ENCODE results near the gene FOXP4. TPM values are rescaled to one million over a fixed set of nuclear protein-coding genes. Genes with fewer than 3 reads are reported as not detected.

Gene FOXP4
- total and polyA plus RNA-seq, 2 donors from 2014 or later: 14.0 to 33.2 TPM

GRCh38 chr6:41605649-41606048, 59.5 kb downstream of the FOXP4 start:
- intact Hi-C loops (cut with DNase I): no loop called here
- no peaks in the 10 kb centered on the region for H3K27me3 ChIP-seq (ENCODE audit: control insufficient read depth, insufficient read depth, low read length)
- H3K9ac ChIP-seq (ENCODE audit: low read length in 3 of 3): no peak overlapping the region
- H3K4me3 ChIP-seq (ENCODE audit: low read length in 3 of 3): no peak overlapping the region
- no peak overlapping the region for H3K27ac ChIP-seq (ENCODE audit: low read depth in 2 of 2, low read length in 2 of 2)
- TF ChIP-seq CTCF (IDR thresholded peaks at IDR 0.05; ENCODE audit: borderline replicate concordance, extremely low read depth, insufficient read depth): no peak
- H3K4me1 ChIP-seq (ENCODE audit: control insufficient read depth in 2 of 3, insufficient read depth in 2 of 3, low read depth in 1 of 3, low read length in 3 of 3): no peaks in the 10 kb centered on the region
- H3K36me3 ChIP-seq (ENCODE audit: control insufficient read depth in 2 of 3, insufficient read depth in 3 of 3, low read length in 3 of 3): no peaks in the 10 kb centered on the region
- no peaks in the 10 kb centered on the region for H3K9me3 ChIP-seq (ENCODE audit: control insufficient read depth in 2 of 3, insufficient read depth in 1 of 3, low read length in 3 of 3)
- FAIRE-seq: no peak
- no peak for DNase-seq

- no peak for TF ChIP-seq CTCF (IDR thresholded peaks at IDR 0.05; ENCODE audit: borderline replicate concordance, extremely low read depth, insufficient read depth)
- H3K9me3 ChIP-seq (ENCODE audit: control insufficient read depth in 2 of 3, insufficient read depth in 1 of 3, low read length in 3 of 3): no peaks in the 10 kb centered on the region
- H3K27me3 ChIP-seq (ENCODE audit: control insufficient read depth, insufficient read depth, low read length): no peaks in the 10 kb centered on the region
- no peaks in the 10 kb centered on the region for H3K4me1 ChIP-seq (ENCODE audit: control insufficient read depth in 2 of 3, insufficient read depth in 2 of 3, low read depth in 1 of 3, low read length in 3 of 3)
- no peaks in the 10 kb centered on the region for H3K36me3 ChIP-seq (ENCODE audit: control insufficient read depth in 2 of 3, insufficient read depth in 3 of 3, low read length in 3 of 3)
- DNase-seq (no peak), FAIRE-seq (no peak)
- H3K27ac ChIP-seq (ENCODE audit: low read depth in 2 of 2, low read length in 2 of 2): no peak overlapping the region
- intact Hi-C loops (cut with DNase I): no loop called here
- H3K9ac ChIP-seq (ENCODE audit: low read length in 3 of 3): no peak overlapping the region
- H3K4me3 ChIP-seq (ENCODE audit: low read length in 3 of 3): no peak overlapping the region
Measured at GRCh38 chr6:41607036-41607435, 60.9 kb downstream of the FOXP4 start.

- Histone ChIP-seq H3K9ac (ENCODE audit: low read length in 3 of 3) (no peak overlapping the region), H3K36me3 (ENCODE audit: control insufficient read depth in 2 of 3, insufficient read depth in 3 of 3, low read length in 3 of 3) (no peaks in the 10 kb centered on the region), H3K27ac (ENCODE audit: low read depth in 2 of 2, low read length in 2 of 2) (no peak overlapping the region), H3K27me3 (ENCODE audit: control insufficient read depth, insufficient read depth, low read length) (no peaks in the 10 kb centered on the region), H3K4me1 (ENCODE audit: control insufficient read depth in 2 of 3, insufficient read depth in 2 of 3, low read depth in 1 of 3, low read length in 3 of 3) (no peaks in the 10 kb centered on the region), H3K4me3 (ENCODE audit: low read length in 3 of 3) (no peak overlapping the region), H3K9me3 (ENCODE audit: control insufficient read depth in 2 of 3, insufficient read depth in 1 of 3, low read length in 3 of 3) (no peaks in the 10 kb centered on the region)
- intact Hi-C loops (cut with DNase I): no loop called here
- DNase-seq (no peak), FAIRE-seq (no peak)
- TF ChIP-seq CTCF (IDR thresholded peaks at IDR 0.05; ENCODE audit: borderline replicate concordance, extremely low read depth, insufficient read depth): no peak
Measured at GRCh38 chr6:41607736-41608135, 61.6 kb downstream of the FOXP4 start.

GRCh38 chr6:41608443-41609151, 62.4 kb downstream of the FOXP4 start:
- Histone ChIP-seq H3K4me1 (ENCODE audit: control insufficient read depth in 2 of 3, insufficient read depth in 2 of 3, low read depth in 1 of 3, low read length in 3 of 3) (no peaks in the 10 kb centered on the region), H3K27me3 (ENCODE audit: control insufficient read depth, insufficient read depth, low read length) (no peaks in the 10 kb centered on the region), H3K27ac (ENCODE audit: low read depth in 2 of 2, low read length in 2 of 2) (no peak overlapping the region), H3K36me3 (ENCODE audit: control insufficient read depth in 2 of 3, insufficient read depth in 3 of 3, low read length in 3 of 3) (no peaks in the 10 kb centered on the region), H3K4me3 (ENCODE audit: low read length in 3 of 3) (no peak overlapping the region), H3K9me3 (ENCODE audit: control insufficient read depth in 2 of 3, insufficient read depth in 1 of 3, low read length in 3 of 3) (no peaks in the 10 kb centered on the region), H3K9ac (ENCODE audit: low read length in 3 of 3) (no peak overlapping the region)
- no peak for TF ChIP-seq CTCF (IDR thresholded peaks at IDR 0.05; ENCODE audit: borderline replicate concordance, extremely low read depth, insufficient read depth)
- DNase-seq (no peak), FAIRE-seq (no peak)
- intact Hi-C loops (cut with DNase I): no loop called here

Data from kidney (tissue), 14 donors.